HK-2 (cell line): Measurements from ENCODE around the gene STAB1.
A peak's percentile ranks its signal among the peaks of the same experiment; 100 is the strongest.

Experiments
- DNase-seq: peaks from one replicate; pipeline ENCODE4 v3.0.0-alpha.2; 2018; ENCODE audit not compliant: unreplicated experiment

The STAB1 gene

GRCh38 chr3:52509753-52510328, 14.7 kb downstream of the STAB1 start:
- DNase-seq, result no peak

GRCh38 chr3:52511509-52511908, 16.4 kb downstream of the STAB1 start:
- DNase-seq, result no peak

GRCh38 chr3:52512105-52512504, 17.0 kb downstream of the STAB1 start:
- DNase-seq, result no peak

GRCh38 chr3:52512727-52513126, 17.6 kb downstream of the STAB1 start:
- DNase-seq, result no peak

GRCh38 chr3:52513281-52513680, 18.1 kb downstream of the STAB1 start:
- DNase-seq, result no peak

GRCh38 chr3:52514576-52514975, 19.4 kb downstream of the STAB1 start:
- no peak for DNase-seq

GRCh38 chr3:52515192-52515591, 20.1 kb downstream of the STAB1 start:
- DNase-seq, result no peak

- DNase-seq, result no peak
Observed at GRCh38 chr3:52516509-52517195, 21.5 kb downstream of the STAB1 start.

GRCh38 chr3:52517796-52518722, 22.9 kb downstream of the STAB1 start:
- no peak for DNase-seq

GRCh38 chr3:52518723-52519444, 23.7 kb downstream of the STAB1 start:
- DNase-seq, result peak; percentile 26

GRCh38 chr3:52519445-52520140, 24.5 kb downstream of the STAB1 start:
- DNase-seq, result no peak

GRCh38 chr3:52520141-52520667, 25.1 kb downstream of the STAB1 start:
- DNase-seq, result no peak

- no peak for DNase-seq
Observed at GRCh38 chr3:52520716-52521487, 25.8 kb downstream of the STAB1 start.

- DNase-seq, result no peak
Observed at GRCh38 chr3:52521488-52521824, 26.3 kb downstream of the STAB1 start.

- DNase-seq, result no peak
Observed at GRCh38 chr3:52521881-52522650, 26.9 kb downstream of the STAB1 start.

- no peak for DNase-seq
Observed at GRCh38 chr3:52522651-52523251, 27.6 kb downstream of the STAB1 start.

- DNase-seq, result no peak
Observed at GRCh38 chr3:52523386-52524257, 28.5 kb downstream of the STAB1 start.

- DNase-seq, result no peak
Observed at GRCh38 chr3:52524258-52524751, 29.2 kb downstream of the STAB1 start.
